GM23338 (cell line): ENCODE data around the gene DLGAP4. TPM values are rescaled to one million over a fixed set of nuclear protein-coding genes. Genes with fewer than 3 reads are reported as not detected.

ENCODE experiments used
- ATAC-seq: fragments of 200-7000 bp; cut with Tn5 transposase; 3 replicates; pipeline ENCODE4 v1.9.1; 2020
- DNase-seq: peaks from one replicate; pipeline ENCODE4 v3.0.0-alpha.2; 2015; ENCODE audit warnings: low spot score
- H2AFZ ChIP-seq: fragments of 200-600 bp; sonication (generic); 2 replicates; pipeline ENCODE4 v1.8.0; 2016; ENCODE audit warnings: antibody characterized with exemption, mild to moderate bottlenecking, moderate library complexity
- H3F3A ChIP-seq: fragments of 200-600 bp; sonication (generic); replicated peaks from 2 replicates; pipeline ENCODE4 v1.8.0; 2017; ENCODE audit warnings: antibody characterized with exemption, mixed run types, low read depth
- H3K27ac ChIP-seq: fragments of 200-600 bp; sonication (generic); 2 replicates; pipeline ENCODE4 v1.6.1; 2016; ENCODE audit warnings: low read depth
- H3K27me3 ChIP-seq: fragments of 200-600 bp; sonication (generic); 2 replicates; pipeline ENCODE4 v1.8.0; 2016; ENCODE audit warnings: mild to moderate bottlenecking, mixed run types, moderate library complexity; ENCODE audit not compliant: insufficient read depth
- H3K36me3 ChIP-seq: fragments of 200-600 bp; sonication (generic); 2 replicates; pipeline ENCODE4 v1.8.0; 2016; ENCODE audit warnings: mild to moderate bottlenecking; ENCODE audit not compliant: insufficient read depth
- H3K4me1 ChIP-seq: fragments of 200-600 bp; sonication (generic); 2 replicates; pipeline ENCODE4 v1.8.0; 2016; ENCODE audit warnings: mild to moderate bottlenecking, moderate library complexity; ENCODE audit not compliant: insufficient read depth
- H3K4me2 ChIP-seq: fragments of 200-600 bp; sonication (generic); 2 replicates; pipeline ENCODE4 v1.7.1; 2017; ENCODE audit warnings: mixed run types
- H3K4me3 ChIP-seq: fragments of 200-600 bp; sonication (generic); 2 replicates; pipeline ENCODE4 v1.6.1; 2016; ENCODE audit warnings: mixed run types
- H3K79me2 ChIP-seq: fragments of 200-600 bp; sonication (generic); replicated peaks from 2 replicates; pipeline ENCODE4 v1.8.0; 2017; ENCODE audit warnings: mild to moderate bottlenecking; ENCODE audit not compliant: insufficient read depth
- H3K9me2 ChIP-seq: fragments of 200-600 bp; sonication (generic); 2 replicates; pipeline ENCODE4 v1.8.0; 2017; ENCODE audit not compliant: insufficient read depth
- H4K20me1 ChIP-seq: fragments of 200-600 bp; sonication (generic); replicated peaks from 2 replicates; pipeline ENCODE4 v1.8.0; 2017; ENCODE audit warnings: mild to moderate bottlenecking; ENCODE audit not compliant: insufficient read depth
- H3K27ac Mint-ChIP-seq: 2 replicates; pipeline ENCODE4 v1.8.0; 2020; ENCODE audit warnings: inconsistent platforms, mild to moderate bottlenecking, moderate library complexity, mixed read lengths
- H3K27me3 Mint-ChIP-seq: 3 replicates; pipeline ENCODE4 v1.8.0; 2022; ENCODE audit warnings: low read depth, mild to moderate bottlenecking, moderate library complexity, mixed read lengths, inconsistent platforms; ENCODE audit not compliant: insufficient read depth, poor library complexity
- H3K36me3 Mint-ChIP-seq: 3 replicates; pipeline ENCODE4 v1.8.0; 2021; ENCODE audit warnings: low read depth, mild to moderate bottlenecking, inconsistent platforms, moderate library complexity, mixed read lengths
- H3K4me1 Mint-ChIP-seq: 3 replicates; pipeline ENCODE4 v1.8.0; 2020; ENCODE audit warnings: mild to moderate bottlenecking, inconsistent platforms, mixed read lengths
- H3K4me3 Mint-ChIP-seq: 3 replicates; pipeline ENCODE4 v1.8.0; 2021; ENCODE audit warnings: moderate library complexity, mild to moderate bottlenecking, inconsistent platforms, mixed read lengths
- H3K9me3 Mint-ChIP-seq: 3 replicates; pipeline ENCODE4 v1.8.0; 2020; ENCODE audit warnings: moderate library complexity, mild to moderate bottlenecking, inconsistent platforms, mixed read lengths
- CREB1 ChIP-seq: fragments of 250-450 bp; sonication (Bioruptor Pico); IDR thresholded peaks from 2 replicates; pipeline ENCODE4 v1.5.0; 2020; ENCODE audit warnings: low read depth, mild to moderate bottlenecking, moderate library complexity
- EZH2phosphoT487 ChIP-seq: fragments of 200-600 bp; sonication (generic); IDR thresholded peaks from one replicate; pipeline ENCODE4 v1.8.1; 2018; ENCODE audit warnings: antibody characterized with exemption; ENCODE audit not compliant: unreplicated experiment
- JUNB ChIP-seq: IDR thresholded peaks from one replicate; pipeline ENCODE4 v1.6.1; 2016; ENCODE audit warnings: antibody characterized with exemption; ENCODE audit not compliant: unreplicated experiment
- NANOG ChIP-seq: IDR thresholded peaks from 2 replicates; pipeline ENCODE4 v1.6.1; 2016; ENCODE audit warnings: antibody characterized with exemption, borderline replicate concordance
- POLR2AphosphoS5 ChIP-seq: IDR thresholded peaks from 2 replicates; pipeline ENCODE4 v1.6.1; 2016; ENCODE audit warnings: antibody characterized with exemption, low read depth
- STAT1 ChIP-seq: IDR thresholded peaks from one replicate; pipeline ENCODE4 v1.6.1; 2016; ENCODE audit warnings: antibody characterized with exemption; ENCODE audit not compliant: unreplicated experiment
- ZNF114 ChIP-seq: fragments of 250-450 bp; sonication (Bioruptor Pico); IDR thresholded peaks from 2 replicates; pipeline ENCODE4 v1.5.0; 2020; ENCODE audit warnings: mild to moderate bottlenecking, moderate library complexity
- ZNF331 ChIP-seq: fragments of 250-450 bp; sonication (Bioruptor Pico); IDR thresholded peaks from 2 replicates; pipeline ENCODE4 v1.5.0; 2020; ENCODE audit warnings: low read depth, mild to moderate bottlenecking, moderate library complexity
- polyA plus RNA-seq: library from polyadenylated mRNA; unstranded; fragments of >200 nt; fragmentation: Nextera tagmentation; extraction: Ambion mirVana; gene quantifications from 2 replicates; pipeline ENCODE4 v1.2.1, GENCODE V29; 2016
- total RNA-seq: library from RNA; depleted of rRNA; stranded (reverse); fragments of >200 nt; shearing (Covaris generic); gene quantifications from 2 replicates; pipeline ENCODE4 v1.2.3, GENCODE V29; 2014
- TF ChIP-seq, protein P1 (sequence below): IDR thresholded peaks from one replicate; pipeline ENCODE4 v1.6.1; 2018; ENCODE audit warnings: antibody characterized with exemption; ENCODE audit not compliant: unreplicated experiment
- TF ChIP-seq, protein P2 (sequence below), 2 experiments: fragments of 200-600 bp in 1 of 2; sonication (generic) in 1 of 2; conservative IDR thresholded peaks; 2 replicates each; pipeline versions ENCODE4 v1.5.1 to v1.6.1; 2016 to 2017; ENCODE audit warnings: antibody characterized with exemption in 2 of 2, low read depth in 2 of 2, mild to moderate bottlenecking in 2 of 2, moderate library complexity in 1 of 2

Gene DLGAP4
- total and polyA plus RNA-seq, 2 experiments from 2014 or later, result 46.1 to 52.2 TPM

GRCh38 chr20:36498386-36499179 is 192.4 kb downstream of the DLGAP4 start (continued):
- TF ChIP-seq, protein P1, sequence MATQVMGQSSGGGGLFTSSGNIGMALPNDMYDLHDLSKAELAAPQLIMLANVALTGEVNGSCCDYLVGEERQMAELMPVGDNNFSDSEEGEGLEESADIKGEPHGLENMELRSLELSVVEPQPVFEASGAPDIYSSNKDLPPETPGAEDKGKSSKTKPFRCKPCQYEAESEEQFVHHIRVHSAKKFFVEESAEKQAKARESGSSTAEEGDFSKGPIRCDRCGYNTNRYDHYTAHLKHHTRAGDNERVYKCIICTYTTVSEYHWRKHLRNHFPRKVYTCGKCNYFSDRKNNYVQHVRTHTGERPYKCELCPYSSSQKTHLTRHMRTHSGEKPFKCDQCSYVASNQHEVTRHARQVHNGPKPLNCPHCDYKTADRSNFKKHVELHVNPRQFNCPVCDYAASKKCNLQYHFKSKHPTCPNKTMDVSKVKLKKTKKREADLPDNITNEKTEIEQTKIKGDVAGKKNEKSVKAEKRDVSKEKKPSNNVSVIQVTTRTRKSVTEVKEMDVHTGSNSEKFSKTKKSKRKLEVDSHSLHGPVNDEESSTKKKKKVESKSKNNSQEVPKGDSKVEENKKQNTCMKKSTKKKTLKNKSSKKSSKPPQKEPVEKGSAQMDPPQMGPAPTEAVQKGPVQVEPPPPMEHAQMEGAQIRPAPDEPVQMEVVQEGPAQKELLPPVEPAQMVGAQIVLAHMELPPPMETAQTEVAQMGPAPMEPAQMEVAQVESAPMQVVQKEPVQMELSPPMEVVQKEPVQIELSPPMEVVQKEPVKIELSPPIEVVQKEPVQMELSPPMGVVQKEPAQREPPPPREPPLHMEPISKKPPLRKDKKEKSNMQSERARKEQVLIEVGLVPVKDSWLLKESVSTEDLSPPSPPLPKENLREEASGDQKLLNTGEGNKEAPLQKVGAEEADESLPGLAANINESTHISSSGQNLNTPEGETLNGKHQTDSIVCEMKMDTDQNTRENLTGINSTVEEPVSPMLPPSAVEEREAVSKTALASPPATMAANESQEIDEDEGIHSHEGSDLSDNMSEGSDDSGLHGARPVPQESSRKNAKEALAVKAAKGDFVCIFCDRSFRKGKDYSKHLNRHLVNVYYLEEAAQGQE, result no peak
- TF ChIP-seq JUNB (no peak), NANOG (no peak), POLR2AphosphoS5 (no peak), ZNF331 (CRISPR knock-in tag) (no peak), ZNF114 (no peak), STAT1 (no peak), CREB1 (CRISPR knock-in tag) (no peak)
- TF ChIP-seq, protein P2, sequence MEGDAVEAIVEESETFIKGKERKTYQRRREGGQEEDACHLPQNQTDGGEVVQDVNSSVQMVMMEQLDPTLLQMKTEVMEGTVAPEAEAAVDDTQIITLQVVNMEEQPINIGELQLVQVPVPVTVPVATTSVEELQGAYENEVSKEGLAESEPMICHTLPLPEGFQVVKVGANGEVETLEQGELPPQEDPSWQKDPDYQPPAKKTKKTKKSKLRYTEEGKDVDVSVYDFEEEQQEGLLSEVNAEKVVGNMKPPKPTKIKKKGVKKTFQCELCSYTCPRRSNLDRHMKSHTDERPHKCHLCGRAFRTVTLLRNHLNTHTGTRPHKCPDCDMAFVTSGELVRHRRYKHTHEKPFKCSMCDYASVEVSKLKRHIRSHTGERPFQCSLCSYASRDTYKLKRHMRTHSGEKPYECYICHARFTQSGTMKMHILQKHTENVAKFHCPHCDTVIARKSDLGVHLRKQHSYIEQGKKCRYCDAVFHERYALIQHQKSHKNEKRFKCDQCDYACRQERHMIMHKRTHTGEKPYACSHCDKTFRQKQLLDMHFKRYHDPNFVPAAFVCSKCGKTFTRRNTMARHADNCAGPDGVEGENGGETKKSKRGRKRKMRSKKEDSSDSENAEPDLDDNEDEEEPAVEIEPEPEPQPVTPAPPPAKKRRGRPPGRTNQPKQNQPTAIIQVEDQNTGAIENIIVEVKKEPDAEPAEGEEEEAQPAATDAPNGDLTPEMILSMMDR (conservative IDR thresholded peaks at IDR 0.05; ENCODE audit: low read depth in 2 of 2), result no peak

- ATAC-seq (no peak), DNase-seq (no peak)
- Mint-ChIP-seq H3K4me1 (no peaks in the 10 kb centered on the region; the same call in 2 of the 3 replicates), H3K36me3 (peaks cover 37% of the 10 kb centered on the region), H3K4me3 (no peak overlapping the region), H3K9me3 (no peaks in the 10 kb centered on the region), H3K27ac (no peak overlapping the region), H3K27me3 (peaks cover 8% of the 10 kb centered on the region)
- H3K4me2 ChIP-seq, result no peak overlapping the region
- H3K27me3 ChIP-seq, result no peaks in the 10 kb centered on the region
- H3K4me3 ChIP-seq, result no peak overlapping the region
- H3K79me2 ChIP-seq, result peaks cover 6% of the 10 kb centered on the region; the same call in 1 of the 2 replicates
- TF ChIP-seq STAT1 (no peak), POLR2AphosphoS5 (no peak), NANOG (no peak), EZH2phosphoT487 (no peak), JUNB (no peak)
- TF ChIP-seq, protein P1, result no peak
- no peak overlapping the region for H2AFZ ChIP-seq
- peaks cover 11% of the 10 kb centered on the region for H4K20me1 ChIP-seq
- H3K4me1 ChIP-seq, result no peaks in the 10 kb centered on the region
- no peak overlapping the region for H3K27ac ChIP-seq
- peaks cover 7% of the 10 kb centered on the region for H3K36me3 ChIP-seq
- H3F3A ChIP-seq, result no peaks in the 10 kb centered on the region
- H3K9me2 ChIP-seq, result no peaks in the 10 kb centered on the region
These were observed 193.1 kb downstream of the DLGAP4 start for GRCh38 chr20:36499211-36499610.
